ENCODE results near the gene MMP27. TPM values are rescaled to one million over a fixed set of nuclear protein-coding genes. Genes with fewer than 3 reads are reported as not detected.

The MMP27 gene
- total RNA-seq, 1 donor from 2014 or later: not detected

DNA sequence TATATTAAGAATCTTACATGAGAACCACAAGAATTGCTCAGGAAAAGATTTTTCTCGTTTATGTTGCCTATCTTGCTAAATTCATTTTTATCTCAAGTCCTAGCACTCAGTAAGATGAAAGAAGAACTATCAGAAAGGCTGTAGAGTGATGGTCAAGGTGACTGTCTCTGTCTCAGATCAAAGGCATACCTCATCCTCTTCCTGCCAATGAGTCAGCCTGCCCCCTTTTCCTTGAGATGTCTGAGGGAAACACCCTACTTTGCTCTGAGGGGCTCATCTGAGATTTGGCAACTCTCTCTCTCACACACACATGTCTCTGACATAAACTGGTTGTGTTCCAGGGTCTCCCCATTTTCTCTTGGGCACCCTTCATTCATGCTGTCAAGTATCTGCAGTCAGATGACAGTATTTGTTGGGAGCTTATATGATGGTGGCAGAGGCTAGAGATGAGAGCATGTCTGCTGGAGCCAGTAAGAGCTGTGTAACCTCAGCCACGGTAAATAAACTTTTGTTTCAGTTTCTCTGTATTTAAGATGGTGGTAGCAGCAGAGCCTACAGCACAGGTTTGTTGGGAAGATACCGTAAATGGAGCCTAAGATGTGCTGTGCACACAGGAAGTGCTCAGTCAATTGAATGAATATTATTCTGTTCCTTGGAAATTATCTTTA is 1.6 kb downstream of the MMP27 start:
- no peak for ATAC-seq

DNA sequence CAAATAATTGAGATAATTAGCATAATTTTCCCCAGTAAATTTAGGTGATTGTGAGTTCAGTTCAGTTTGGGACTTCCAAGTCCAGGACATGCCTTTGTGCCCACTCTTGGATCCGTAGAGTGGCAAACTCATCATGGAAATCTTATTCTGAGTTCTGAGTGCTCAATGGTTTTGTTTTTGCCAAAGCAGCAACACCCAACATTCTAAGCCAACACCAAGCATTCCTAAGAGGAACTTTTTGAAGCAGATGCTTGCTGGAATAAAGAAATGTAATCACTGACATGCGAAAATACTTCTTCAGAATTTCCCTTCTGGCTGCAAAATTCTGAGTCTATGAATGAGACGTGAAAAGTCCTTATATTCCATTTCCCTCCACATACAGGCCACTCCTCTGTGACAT is 10.4 kb downstream of the MMP27 start:
- ATAC-seq: no peak

DNA sequence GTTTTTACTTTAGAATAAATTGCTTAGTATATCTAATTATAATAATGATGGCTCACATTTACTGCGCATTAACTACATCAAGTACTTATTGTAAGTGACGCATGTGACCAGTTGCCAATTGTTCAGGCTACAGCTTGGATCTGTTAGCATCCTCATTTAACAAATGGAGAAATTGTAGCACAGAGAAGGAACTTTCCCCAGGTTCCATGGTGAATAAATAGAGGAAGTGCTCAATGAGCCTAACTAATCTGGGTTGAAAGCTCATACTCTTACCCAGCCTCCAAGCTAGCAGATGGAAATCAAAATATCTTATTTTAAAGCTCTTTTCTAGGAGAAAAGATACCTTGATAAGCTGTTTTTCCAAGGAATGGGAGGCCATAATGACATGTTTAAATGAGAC is 19.8 kb downstream of the MMP27 start:
- no peak for ATAC-seq

DNA sequence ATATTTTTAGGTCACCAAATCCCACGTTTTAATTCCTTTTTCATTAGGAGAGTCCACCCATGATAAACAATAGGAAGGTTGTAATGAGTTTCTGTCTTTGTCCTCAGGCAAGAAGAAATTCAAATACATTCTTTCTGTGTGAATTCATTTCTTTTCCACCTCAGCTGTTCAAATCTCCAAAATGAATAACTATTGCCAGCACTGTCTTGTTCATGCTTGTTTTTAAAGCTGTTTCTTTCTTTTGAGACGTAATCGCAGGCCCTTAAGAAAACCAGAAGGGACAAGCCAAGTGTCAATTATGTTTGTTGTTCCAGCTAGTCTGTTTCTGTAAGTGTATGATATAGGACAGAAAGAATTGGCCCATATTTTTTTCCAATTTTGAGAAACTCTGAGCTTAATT is 20.2 kb downstream of the MMP27 start:
- peak; percentile 44 for ATAC-seq

DNA sequence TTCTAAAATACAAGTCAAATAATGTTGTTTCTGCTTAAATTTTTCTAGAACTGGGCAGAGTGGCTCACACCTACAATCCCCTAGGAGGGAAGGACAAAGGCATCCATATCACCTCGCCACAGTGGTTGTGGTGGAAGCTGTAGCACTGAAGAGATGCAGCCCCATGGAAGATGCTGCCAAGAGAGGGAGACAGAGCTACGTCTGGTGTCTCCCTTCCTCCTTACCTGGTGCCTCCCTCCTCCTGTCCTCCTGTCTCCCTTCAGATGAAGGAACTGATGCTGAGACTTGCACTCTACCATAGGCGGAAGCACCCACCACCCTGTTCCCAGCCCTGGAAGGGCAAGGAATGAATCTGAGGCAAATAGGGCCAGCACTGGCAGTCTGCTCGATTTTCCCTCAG is 22.3 kb downstream of the MMP27 start:
- no peak for ATAC-seq

DNA sequence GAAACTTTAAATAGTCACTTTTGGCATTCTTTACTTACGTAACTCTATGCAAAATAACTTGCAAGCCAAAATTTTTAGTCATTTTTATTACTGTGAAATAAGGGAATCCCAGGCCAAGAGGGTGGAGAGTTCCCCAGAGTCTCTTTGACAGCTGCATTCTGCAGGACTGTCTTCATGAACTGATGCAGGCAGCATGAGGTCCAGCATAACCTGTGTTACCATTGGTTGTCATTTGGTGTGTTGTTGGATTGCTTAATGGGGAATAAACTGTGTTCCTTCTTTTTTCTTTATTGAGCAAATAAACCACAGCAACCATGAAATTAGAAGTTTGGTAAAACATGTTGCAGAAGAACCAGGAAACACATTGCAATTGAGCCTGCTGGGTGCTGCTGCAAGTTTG is 24.6 kb downstream of the MMP27 start:
- ATAC-seq: no peak

DNA sequence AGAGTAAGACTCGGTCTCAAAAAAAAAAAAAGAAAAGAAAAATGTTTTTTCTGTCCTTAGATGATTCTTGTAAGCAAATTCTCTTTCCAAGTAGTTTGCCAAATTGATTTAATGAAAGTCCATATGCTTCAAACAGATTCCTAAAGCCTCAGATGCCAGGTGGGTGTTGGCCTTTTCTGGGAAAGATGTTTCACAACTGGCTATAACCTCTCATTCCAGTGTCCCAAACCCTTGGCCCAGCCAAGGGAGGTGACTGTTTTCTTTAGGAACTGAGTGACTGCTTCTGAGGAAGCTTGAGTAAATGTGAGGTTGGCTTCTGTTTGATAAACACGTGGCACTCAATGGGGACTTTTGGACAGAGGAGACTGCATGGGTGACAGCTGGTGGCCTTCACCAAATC is 27.5 kb downstream of the MMP27 start:
- no peak for ATAC-seq

DNA sequence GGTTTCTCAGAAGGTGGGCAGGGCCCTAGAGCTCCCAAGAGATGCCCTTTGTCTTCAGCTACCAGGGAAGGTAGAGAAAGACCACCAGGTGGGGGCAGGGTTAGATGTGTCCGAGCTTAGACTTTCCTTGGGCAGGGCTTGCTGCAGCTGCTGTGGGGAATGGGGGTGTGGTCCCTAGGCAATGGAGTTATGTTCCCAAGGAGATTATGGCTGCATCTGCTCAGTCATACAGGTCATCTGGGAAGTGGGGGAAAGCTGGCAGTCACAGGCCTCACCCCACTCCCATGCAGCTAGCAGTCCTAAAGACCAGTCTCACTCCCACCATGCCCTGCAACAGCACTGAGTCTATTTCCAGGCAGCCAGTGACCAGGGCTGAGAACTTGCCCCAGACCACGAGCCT is 29.5 kb downstream of the MMP27 start:
- no peak for ATAC-seq

DNA sequence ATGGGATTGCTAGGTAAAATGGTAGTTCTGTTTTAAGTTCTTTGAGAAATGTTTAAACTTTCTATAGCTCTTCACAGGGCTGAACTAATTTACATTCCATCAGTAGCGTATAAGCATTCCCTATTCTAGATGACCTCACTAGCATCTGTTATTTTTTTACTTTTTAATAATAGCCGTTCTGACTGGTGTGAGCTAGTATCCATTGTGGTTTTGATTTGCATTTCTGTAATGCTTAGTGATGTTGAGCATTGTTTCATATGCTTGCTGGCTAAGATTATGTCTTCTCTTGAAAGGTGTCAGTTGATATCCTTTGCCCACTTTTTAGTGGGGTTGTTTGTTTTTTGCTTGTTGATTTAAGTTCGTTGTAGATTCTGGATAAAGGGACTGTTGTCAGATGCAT is 35.9 kb downstream of the MMP27 start:
- ATAC-seq: no peak

DNA sequence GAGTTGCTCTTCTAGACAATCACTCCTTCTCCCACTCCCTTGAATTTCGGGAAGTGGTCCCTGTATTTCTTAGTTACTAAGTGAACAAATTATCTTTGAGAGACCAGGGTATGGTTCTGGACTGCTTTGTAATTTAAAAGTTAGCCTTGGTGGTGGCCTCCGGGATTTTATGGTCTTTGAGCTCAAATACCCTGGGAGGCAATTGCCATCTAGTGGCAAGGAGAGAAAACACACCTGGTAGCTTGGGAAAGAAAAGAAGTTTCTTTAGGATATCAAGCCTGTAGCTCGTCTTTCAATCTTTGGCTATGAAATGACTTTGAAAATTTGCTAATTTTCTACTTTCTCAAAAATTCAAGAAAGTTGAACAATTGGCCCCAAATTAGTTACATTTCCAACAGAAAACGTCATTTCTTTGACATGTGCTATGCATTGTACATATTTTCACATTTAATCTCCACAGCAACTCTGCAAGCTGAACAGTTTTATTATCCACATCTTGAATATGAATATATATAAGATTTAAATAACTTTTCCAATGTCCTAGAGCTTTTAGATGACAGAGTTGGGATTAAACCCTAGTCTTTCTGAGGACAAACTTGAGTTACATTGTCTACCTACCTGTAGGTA is 39.1 kb downstream of the MMP27 start:
- peak; percentile 52 for ATAC-seq

DNA sequence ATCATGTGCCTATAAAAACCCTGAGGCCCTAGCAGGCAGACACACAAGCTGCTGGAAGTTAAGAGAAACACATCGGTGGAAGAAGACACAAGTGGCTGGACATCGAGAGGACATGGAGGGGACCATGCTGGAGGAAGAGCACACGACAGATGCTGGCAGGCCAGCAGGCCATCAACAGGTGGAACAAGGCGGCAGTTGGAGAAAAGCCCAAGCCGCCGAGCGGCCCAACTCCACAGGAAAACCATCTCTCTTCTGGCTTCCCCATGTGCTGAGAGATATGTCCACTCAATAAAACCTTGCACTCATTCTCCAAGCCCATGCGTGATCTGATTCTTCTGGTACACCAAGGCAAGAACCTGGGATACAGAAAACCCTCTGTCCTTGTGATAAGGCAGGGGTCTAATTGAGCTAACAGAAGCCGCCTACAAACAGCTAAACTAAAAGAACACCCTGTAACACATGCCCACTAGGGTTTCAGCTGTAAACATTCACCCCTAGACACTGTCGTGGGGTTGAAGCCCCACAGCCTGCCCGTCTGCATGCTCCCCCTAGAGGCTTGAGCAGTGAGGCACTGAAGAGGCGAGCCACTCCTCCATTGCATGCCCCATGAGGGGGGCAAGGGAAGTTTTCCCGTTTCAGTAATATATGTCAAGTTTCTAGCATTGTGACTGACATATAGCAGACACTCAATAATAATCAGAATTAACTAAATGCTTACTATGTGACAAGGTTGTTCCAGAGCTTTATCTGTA is 41.4 kb downstream of the MMP27 start:
- no peak for ATAC-seq

DNA sequence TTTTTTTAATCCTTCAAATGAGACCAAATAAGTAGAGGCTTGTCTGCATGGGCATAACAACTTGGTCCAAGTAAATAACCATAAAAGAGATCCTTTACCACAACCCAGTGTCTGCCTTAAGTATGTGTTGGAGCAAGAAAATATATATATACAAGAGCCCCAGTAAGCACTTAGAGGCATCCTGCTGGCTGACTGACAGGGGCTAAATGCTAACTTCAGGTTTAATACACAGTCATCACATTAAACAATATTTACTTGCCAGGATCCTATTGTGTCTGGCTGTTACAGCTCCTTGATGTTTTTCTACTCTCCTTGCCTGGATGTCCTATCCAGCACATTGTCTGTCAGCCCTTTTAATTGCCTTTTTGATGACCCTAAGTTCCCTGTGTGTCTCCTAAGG is 43.0 kb downstream of the MMP27 start:
- ATAC-seq: no peak

DNA sequence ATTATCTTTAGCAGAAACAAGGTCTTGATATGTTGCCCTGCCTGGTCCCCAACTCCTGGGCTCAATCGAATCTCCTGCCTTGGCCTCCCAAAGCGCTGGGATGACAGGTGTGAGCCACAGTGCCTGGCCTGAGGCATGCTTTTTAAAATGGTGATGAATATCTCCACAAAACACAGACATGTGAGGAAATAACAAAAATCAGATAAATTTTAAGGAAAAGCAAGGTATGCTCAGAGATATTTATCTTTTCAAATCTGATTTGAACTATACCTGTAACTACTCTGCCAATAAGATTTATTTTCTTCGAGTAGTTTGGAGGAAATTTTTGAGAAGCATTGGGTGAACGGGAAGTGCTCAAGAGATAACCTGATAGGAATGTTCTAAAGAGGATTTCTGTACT is 44.5 kb downstream of the MMP27 start:
- ATAC-seq: no peak

DNA sequence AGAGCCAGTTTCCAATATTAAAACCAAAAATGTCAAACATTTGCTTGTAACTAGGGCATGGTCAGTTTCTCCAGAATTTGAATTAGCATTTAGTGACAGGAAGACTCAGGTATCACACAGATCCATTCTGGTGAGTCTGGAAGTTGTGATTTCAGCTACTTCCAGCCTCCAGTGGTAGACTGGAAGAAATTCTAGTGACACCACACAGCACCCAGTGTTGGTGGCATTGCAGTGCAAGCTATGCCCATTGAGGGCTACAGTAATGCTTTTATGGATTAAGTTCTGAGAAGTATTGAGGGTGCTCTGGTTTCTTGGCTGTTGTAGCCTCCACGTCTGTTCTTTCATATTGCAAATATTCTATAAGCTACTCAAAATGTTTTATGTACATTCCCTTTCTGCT is 49.0 kb downstream of the MMP27 start:
- no peak for ATAC-seq

DNA sequence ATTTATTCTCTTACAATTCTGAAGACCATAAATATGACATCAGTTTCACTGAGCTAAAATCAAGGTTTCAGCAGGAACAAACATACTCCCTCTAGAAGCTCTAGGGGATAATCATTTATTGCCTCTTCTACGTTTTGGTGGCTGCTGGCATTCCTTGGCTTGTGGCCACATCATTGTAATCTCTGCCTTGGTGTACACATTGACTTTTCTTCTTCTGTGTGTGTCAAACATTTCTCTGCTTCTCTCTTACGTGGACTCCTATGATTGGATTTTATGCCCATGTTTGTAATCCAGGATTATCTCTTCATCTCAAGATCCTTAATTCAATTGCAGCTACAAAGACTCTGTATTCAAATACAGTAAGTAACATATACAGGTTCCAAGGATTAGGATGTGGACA is 50.0 kb downstream of the MMP27 start:
- no peak for ATAC-seq

DNA sequence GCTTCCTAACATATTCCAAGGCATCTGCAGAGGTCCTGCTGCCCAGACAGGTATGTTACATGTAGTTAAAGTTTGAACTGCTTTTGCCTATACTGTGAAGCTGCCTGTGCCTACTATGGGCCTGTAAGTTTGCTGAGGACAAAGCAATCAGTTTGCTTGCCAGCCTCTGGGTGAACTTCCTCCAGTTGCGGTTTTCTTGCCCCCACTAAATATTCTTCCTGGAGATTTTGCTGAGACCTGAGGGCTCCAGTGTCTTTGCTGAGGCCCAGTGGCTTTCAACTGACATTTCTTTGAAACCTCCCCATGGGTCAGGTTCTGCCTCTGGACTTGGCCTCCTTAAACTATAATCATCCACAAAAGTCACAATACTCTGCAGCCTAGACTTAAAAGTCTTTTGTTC is 50.8 kb downstream of the MMP27 start:
- ATAC-seq: no peak

DNA sequence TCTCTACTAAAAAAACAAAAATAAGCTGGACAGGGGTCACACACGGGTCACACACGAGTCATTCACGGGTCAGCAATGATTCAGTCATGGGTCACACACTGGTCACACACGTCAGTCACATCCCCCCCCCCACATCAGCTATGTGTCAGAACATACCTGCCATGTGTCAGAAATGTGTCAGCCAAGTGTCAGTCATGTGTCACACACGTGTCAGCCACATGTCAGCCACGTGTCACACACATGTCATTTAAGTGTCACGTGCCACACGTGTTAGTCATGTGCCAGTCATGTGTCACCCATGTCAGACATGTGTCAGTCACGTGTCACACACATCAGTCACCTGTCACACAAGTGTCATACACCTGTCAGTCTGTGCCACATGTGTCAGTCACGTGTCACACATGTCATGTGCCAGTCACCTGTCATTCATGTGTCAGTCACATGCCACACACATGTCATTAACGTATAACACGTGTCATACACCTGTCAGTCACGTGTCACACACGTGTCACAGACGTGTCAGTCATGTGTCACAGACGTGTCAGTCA is 51.8 kb downstream of the MMP27 start:
- peak; percentile 15 for ATAC-seq

DNA sequence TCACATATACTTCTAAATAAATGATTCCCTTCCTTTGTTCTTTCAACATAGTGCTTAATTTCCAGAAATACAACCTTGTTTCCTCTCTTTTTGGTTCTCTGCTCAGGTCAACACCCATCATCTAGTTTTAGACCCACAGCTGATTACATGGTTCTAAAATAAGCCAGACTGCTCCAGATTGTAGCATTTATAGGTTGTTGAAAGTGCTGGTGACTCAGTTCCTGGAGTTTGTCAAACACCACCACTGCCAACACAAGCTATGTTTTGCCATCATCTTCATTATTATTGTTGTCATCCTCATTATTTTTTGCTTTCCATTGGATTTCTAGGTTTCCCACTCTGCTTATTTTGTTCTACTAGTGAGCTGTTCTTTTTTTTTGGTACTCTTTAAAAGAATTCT is 58.1 kb downstream of the MMP27 start:
- no peak for ATAC-seq

DNA sequence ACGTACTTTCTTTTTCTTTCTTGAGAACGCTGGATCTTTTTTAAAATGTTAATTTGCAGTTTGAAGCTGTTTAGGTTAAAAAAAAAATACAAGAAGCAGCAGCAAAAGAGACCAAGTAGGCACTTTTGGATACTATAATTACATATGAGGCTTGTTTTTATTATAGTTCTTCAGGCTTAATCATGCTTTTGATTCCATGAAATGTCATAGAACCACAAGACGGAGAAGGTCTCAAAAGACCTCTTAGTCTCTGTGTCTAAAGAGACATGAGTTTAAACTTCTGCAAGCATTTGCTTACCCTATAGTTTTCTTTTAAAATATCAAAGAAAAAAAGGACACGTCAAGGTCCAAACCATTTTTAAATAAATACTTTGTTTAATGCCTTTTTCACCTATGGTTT is 61.6 kb downstream of the MMP27 start:
- no peak for ATAC-seq

All from esophagus mucosa (tissue), 1 donor.